WTC11 (cell line): ENCODE results near the gene RELT. TPM values are rescaled to one million over a fixed set of nuclear protein-coding genes. Genes with fewer than 3 reads are reported as not detected.

Experiments
- ATAC-seq: fragments of 200-7000 bp; cut with Tn5 transposase; 2 replicates; pipeline ENCODE4 v1.10.0; 2021; ENCODE audit warnings: mild to moderate bottlenecking, moderate library complexity
- CTCF ChIA-PET: fragments of 300-600 bp; sonication (Branson Sonifier 250); formaldehyde crosslinking; loops from one replicate; lab custom pipeline; 2021; ENCODE audit warnings: antibody characterized with exemption; lab: Charles Lee
- POLR2A ChIA-PET: fragments of 350-600 bp; sonication (Branson Sonifier 250); formaldehyde crosslinking; loops from one replicate; lab custom pipeline; 2021; ENCODE audit warnings: antibody characterized with exemption; lab: Charles Lee
- DNase-seq: peaks from one replicate; pipeline ENCODE4 v3.0.0; 2021; ENCODE audit warnings: low spot score
- H3K27ac Mint-ChIP-seq: 2 replicates; pipeline ENCODE4 v1.8.0; 2021; ENCODE audit warnings: mixed read lengths
- H3K27me3 Mint-ChIP-seq: 2 replicates; pipeline ENCODE4 v1.8.0; 2021; ENCODE audit warnings: low read depth, mild to moderate bottlenecking, moderate library complexity, mixed read lengths
- H3K36me3 Mint-ChIP-seq: 2 replicates; pipeline ENCODE4 v1.8.0; 2021; ENCODE audit warnings: mixed read lengths
- H3K4me1 Mint-ChIP-seq: 2 replicates; pipeline ENCODE4 v1.8.0; 2022; ENCODE audit warnings: mixed read lengths
- H3K4me3 Mint-ChIP-seq: 2 replicates; pipeline ENCODE4 v1.8.0; 2021; ENCODE audit warnings: mild to moderate bottlenecking, moderate library complexity, mixed read lengths
- H3K9me3 Mint-ChIP-seq: 2 replicates; pipeline ENCODE4 v1.8.0; 2021; ENCODE audit warnings: mixed read lengths
- ARID4B ChIP-seq: sonication (generic); formaldehyde crosslinking; IDR thresholded peaks from 2 replicates; pipeline ENCODE4 v1.8.0; 2023; ENCODE audit warnings: missing genetic modification reagents, mild to moderate bottlenecking, borderline replicate concordance
- CDX4 ChIP-seq: fragments of 250-450 bp; sonication (Bioruptor Pico); IDR thresholded peaks from 2 replicates; pipeline ENCODE4 v1.9.0; 2021; ENCODE audit warnings: moderate library complexity, mild to moderate bottlenecking, inconsistent platforms, borderline replicate concordance
- ELF4 ChIP-seq: sonication (generic); formaldehyde crosslinking; IDR thresholded peaks from 2 replicates; pipeline ENCODE4 v1.8.1; 2022; ENCODE audit warnings: low read depth, mild to moderate bottlenecking, moderate library complexity, missing genetic modification reagents
- ESRRA ChIP-seq: sonication (generic); formaldehyde crosslinking; IDR thresholded peaks from 2 replicates; pipeline ENCODE4 v1.8.1; 2022; ENCODE audit warnings: mild to moderate bottlenecking, missing genetic modification reagents, borderline replicate concordance
- HMGXB4 ChIP-seq: sonication (generic); formaldehyde crosslinking; IDR thresholded peaks from 2 replicates; pipeline ENCODE4 v1.8.1; 2023; ENCODE audit warnings: mild to moderate bottlenecking, moderate library complexity, missing genetic modification reagents
- JUN ChIP-seq: sonication (generic); formaldehyde crosslinking; IDR thresholded peaks from 2 replicates; pipeline ENCODE4 v1.8.0; 2023; ENCODE audit warnings: mild to moderate bottlenecking, missing genetic modification reagents
- PRDM15 ChIP-seq: sonication (generic); formaldehyde crosslinking; IDR thresholded peaks from 2 replicates; pipeline ENCODE4 v1.8.0; 2022; ENCODE audit warnings: missing genetic modification reagents
- RELA ChIP-seq: sonication (generic); formaldehyde crosslinking; IDR thresholded peaks from 2 replicates; pipeline ENCODE4 v1.8.1; 2022; ENCODE audit warnings: missing genetic modification reagents, mild to moderate bottlenecking, borderline replicate concordance
- ZMAT4 ChIP-seq: fragments of 250-450 bp; sonication (Bioruptor Pico); IDR thresholded peaks from 2 replicates; pipeline ENCODE4 v1.9.0; 2021; ENCODE audit warnings: mild to moderate bottlenecking
- ZNF317 ChIP-seq: sonication (generic); formaldehyde crosslinking; IDR thresholded peaks from 2 replicates; pipeline ENCODE4 v1.8.1; 2023; ENCODE audit warnings: low read depth, mild to moderate bottlenecking, moderate library complexity, missing genetic modification reagents, borderline replicate concordance
- ZNF416 ChIP-seq: fragments of 250-450 bp; sonication (Bioruptor Pico); IDR thresholded peaks from 2 replicates; pipeline ENCODE4 v1.9.0; 2021; ENCODE audit warnings: mild to moderate bottlenecking, inconsistent platforms
- total RNA-seq: library from RNA; stranded (reverse); gene quantifications from 3 replicates; pipeline ENCODE4 v1.2.3, GENCODE V29; 2021
- TF ChIP-seq, protein P1 (sequence below): sonication (generic); formaldehyde crosslinking; IDR thresholded peaks from 2 replicates; pipeline ENCODE4 v1.8.0; 2022; ENCODE audit warnings: mild to moderate bottlenecking, missing genetic modification reagents
- TF ChIP-seq, protein P2 (sequence below): fragments of 250-450 bp; sonication (Bioruptor Pico); IDR thresholded peaks from 2 replicates; pipeline ENCODE4 v1.9.0; 2021; ENCODE audit warnings: mild to moderate bottlenecking
- TF ChIP-seq, protein P3 (sequence below): sonication (generic); formaldehyde crosslinking; IDR thresholded peaks from 2 replicates; pipeline ENCODE4 v1.8.0; 2022; ENCODE audit warnings: mild to moderate bottlenecking, missing genetic modification reagents

The RELT gene
- total RNA-seq, 1 experiment from 2014 or later, result 6.7 TPM

DNA sequence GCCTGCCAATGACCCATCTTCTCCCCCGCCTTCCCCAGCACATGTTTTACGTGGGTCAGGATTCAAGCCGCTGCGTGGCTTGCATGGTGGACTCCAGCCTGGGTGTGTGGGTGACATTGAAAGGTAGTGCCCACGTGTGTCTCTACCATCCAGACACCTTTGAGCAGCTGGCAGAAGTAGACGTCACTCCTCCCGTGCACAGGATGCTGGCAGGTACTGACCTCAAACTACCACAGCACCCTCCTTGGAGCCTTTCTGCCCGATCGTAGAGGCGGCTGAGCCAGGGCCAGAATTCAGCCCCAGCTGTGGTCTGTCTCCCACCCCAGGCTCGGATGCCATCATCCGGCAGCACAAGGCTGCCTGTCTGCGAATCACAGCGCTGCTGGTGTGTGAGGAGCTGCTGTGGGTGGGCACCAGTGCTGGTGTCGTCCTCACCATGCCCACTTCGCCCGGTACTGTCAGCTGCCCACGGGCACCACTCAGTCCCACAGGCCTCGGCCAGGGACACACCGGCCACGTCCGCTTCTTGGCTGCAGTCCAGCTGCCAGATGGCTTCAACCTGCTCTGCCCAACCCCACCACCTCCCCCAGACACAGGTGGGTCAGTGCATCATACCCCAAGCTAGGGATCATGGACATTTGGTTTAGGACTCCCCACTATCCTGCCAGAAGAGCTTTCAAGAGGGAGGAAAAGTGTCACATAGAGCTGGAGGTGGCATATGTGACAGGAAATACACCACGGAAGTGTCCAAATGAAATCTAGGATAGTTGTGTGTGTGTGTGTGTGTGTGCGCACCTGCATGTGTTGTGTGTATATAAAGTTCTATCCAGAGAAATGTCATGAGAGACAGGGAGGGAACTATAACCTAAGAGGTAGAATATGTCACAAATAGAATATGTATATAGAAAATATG is 10.6 kb upstream of the RELT start (continued):
- TF ChIP-seq, protein P1, sequence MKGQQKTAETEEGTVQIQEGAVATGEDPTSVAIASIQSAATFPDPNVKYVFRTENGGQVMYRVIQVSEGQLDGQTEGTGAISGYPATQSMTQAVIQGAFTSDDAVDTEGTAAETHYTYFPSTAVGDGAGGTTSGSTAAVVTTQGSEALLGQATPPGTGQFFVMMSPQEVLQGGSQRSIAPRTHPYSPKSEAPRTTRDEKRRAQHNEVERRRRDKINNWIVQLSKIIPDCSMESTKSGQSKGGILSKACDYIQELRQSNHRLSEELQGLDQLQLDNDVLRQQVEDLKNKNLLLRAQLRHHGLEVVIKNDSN (CRISPR knock-in tag), result no peak
- no peak for TF ChIP-seq ESRRA

DNA sequence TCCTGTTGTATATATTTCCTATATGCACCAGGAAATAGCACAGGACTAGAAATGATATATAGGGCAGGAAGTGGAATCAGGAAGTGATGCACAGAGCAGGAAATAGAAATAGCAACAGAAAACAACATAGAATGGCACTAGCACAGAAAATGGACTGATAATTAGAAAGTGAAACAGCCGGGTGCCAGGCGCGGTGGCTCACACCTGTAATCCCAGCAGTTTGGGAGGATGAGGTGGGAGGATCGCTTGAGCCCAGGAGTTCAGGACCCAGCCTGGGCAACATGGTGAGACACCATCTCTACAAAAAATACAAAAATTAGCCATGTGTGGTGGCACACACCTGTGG is 10.0 kb upstream of the RELT start:
- ATAC-seq, result no peak
- H3K4me1 Mint-ChIP-seq, result peaks cover 5% of the 10 kb centered on the region
- TF ChIP-seq ELF4 (CRISPR knock-in tag) (no peak), ARID4B (no peak), ZNF416 (CRISPR knock-in tag) (no peak), HMGXB4 (no peak), RELA (CRISPR knock-in tag) (no peak), PRDM15 (CRISPR knock-in tag) (no peak), JUN (no peak), CDX4 (CRISPR knock-in tag) (no peak), ZMAT4 (CRISPR knock-in tag) (no peak), ZNF317 (CRISPR knock-in tag) (no peak)
- TF ChIP-seq, protein P2, sequence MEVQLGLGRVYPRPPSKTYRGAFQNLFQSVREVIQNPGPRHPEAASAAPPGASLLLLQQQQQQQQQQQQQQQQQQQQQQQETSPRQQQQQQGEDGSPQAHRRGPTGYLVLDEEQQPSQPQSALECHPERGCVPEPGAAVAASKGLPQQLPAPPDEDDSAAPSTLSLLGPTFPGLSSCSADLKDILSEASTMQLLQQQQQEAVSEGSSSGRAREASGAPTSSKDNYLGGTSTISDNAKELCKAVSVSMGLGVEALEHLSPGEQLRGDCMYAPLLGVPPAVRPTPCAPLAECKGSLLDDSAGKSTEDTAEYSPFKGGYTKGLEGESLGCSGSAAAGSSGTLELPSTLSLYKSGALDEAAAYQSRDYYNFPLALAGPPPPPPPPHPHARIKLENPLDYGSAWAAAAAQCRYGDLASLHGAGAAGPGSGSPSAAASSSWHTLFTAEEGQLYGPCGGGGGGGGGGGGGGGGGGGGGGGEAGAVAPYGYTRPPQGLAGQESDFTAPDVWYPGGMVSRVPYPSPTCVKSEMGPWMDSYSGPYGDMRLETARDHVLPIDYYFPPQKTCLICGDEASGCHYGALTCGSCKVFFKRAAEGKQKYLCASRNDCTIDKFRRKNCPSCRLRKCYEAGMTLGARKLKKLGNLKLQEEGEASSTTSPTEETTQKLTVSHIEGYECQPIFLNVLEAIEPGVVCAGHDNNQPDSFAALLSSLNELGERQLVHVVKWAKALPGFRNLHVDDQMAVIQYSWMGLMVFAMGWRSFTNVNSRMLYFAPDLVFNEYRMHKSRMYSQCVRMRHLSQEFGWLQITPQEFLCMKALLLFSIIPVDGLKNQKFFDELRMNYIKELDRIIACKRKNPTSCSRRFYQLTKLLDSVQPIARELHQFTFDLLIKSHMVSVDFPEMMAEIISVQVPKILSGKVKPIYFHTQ, result no peak
- TF ChIP-seq, protein P3, sequence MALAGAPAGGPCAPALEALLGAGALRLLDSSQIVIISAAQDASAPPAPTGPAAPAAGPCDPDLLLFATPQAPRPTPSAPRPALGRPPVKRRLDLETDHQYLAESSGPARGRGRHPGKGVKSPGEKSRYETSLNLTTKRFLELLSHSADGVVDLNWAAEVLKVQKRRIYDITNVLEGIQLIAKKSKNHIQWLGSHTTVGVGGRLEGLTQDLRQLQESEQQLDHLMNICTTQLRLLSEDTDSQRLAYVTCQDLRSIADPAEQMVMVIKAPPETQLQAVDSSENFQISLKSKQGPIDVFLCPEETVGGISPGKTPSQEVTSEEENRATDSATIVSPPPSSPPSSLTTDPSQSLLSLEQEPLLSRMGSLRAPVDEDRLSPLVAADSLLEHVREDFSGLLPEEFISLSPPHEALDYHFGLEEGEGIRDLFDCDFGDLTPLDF, result no peak
- TF ChIP-seq, all 79 proteins: peak for 0
- ChIA-PET CTCF (interaction anchor here (1.0 to 2.7 kb wide), 3 partner anchors 15 to 27 kb away, joined by 3 to 12 read pairs (median 4); no protein-coding TSS in a partner anchor), POLR2A (no interaction called here)
- Mint-ChIP-seq H3K27me3 (peaks cover 7% of the 10 kb centered on the region), H3K9me3 (no peaks in the 10 kb centered on the region), H3K27ac (no peak overlapping the region), H3K4me3 (no peak overlapping the region), H3K36me3 (no peaks in the 10 kb centered on the region)
- DNase-seq, result no peak
